HEK293T (cell line): ENCODE results near the gene GABBR2.
"Not testable (repeated sequence)": the region's sequence is repeated elsewhere in the genome, so short reads cannot be mapped to it uniquely, and the experiment has no call there.

Experiments used
- BHLHE40 ChIP-seq: fragments of 450-650 bp; IDR thresholded peaks from 2 replicates; pipeline ENCODE4 v1.6.1; 2016; ENCODE audit warnings: mild to moderate bottlenecking, moderate library complexity, borderline replicate concordance
- CTBP1 ChIP-seq: fragments of 450-650 bp; IDR thresholded peaks from 2 replicates; pipeline ENCODE4 v1.6.1; 2016; ENCODE audit warnings: borderline replicate concordance
- ELF4 ChIP-seq: fragments of 450-650 bp; IDR thresholded peaks from 2 replicates; pipeline ENCODE4 v1.6.1; 2017; ENCODE audit warnings: antibody characterized with exemption
- FOXA1 ChIP-seq: fragments of 450-650 bp; IDR thresholded peaks from 2 replicates; pipeline ENCODE4 v1.6.1; 2016; ENCODE audit warnings: mild to moderate bottlenecking
- FOXK2 ChIP-seq: fragments of 450-650 bp; IDR thresholded peaks from 2 replicates; pipeline ENCODE4 v1.6.1; 2016; ENCODE audit warnings: mild to moderate bottlenecking
- FOXM1 ChIP-seq: fragments of 450-650 bp; IDR thresholded peaks from 2 replicates; pipeline ENCODE4 v1.6.1; 2017; ENCODE audit warnings: mild to moderate bottlenecking, borderline replicate concordance
- HDGF ChIP-seq: fragments of 450-650 bp; IDR thresholded peaks from 2 replicates; pipeline ENCODE4 v1.6.1; 2017; ENCODE audit warnings: antibody characterized with exemption, borderline replicate concordance
- L3MBTL2 ChIP-seq: fragments of 450-650 bp; conservative IDR thresholded peaks from 2 replicates; pipeline ENCODE4 v1.6.1; 2016; ENCODE audit warnings: mild to moderate bottlenecking
- NFRKB ChIP-seq: fragments of 450-650 bp; IDR thresholded peaks from 2 replicates; pipeline ENCODE4 v1.6.1; 2016; ENCODE audit warnings: mild to moderate bottlenecking, moderate library complexity
- SP1 ChIP-seq: fragments of 450-650 bp; IDR thresholded peaks from 2 replicates; pipeline ENCODE4 v1.6.1; 2017
- SUZ12 ChIP-seq: fragments of 450-650 bp; IDR thresholded peaks from 2 replicates; pipeline ENCODE4 v1.6.1; 2016; ENCODE audit warnings: mild to moderate bottlenecking
- TARDBP ChIP-seq: fragments of 450-650 bp; IDR thresholded peaks from 2 replicates; pipeline ENCODE4 v1.6.1; 2016

- not testable (repeated sequence) for TF ChIP-seq CTBP1, ELF4, FOXA1, BHLHE40, SP1, HDGF, SUZ12, TARDBP, L3MBTL2, FOXM1, NFRKB, FOXK2
Observed at GRCh38 chr9:98270284-98270683, 438.5 kb downstream of the GABBR2 start.
